Stimulated activated effector memory CD8-positive, alpha-beta T cell treated with anti-CD3 and anti-CD28 coated beads, Interleukin-12 subunit alpha, Interleukin-12 subunit beta, amount 100 ng/mL, for 72 hours (primary cell): ENCODE data around the gene RBM38.
"Not testable (repeated sequence)": the region's sequence is repeated elsewhere in the genome, so short reads cannot be mapped to it uniquely, and the experiment has no call there.

Source experiments
- ATAC-seq: fragments of 150-1000 bp; cut with Tn5 transposase; 2 replicates; pipeline ENCODE4 v1.10.0; 2021
- DNase-seq, 2 donors: peaks; one replicate each; pipeline ENCODE4 v3.0.0; 2021 to 2022; ENCODE audit warnings: low spot score in 2 of 2
- H3K27ac Mint-ChIP-seq: one replicate; pipeline ENCODE4 v1.8.0; 2022; ENCODE audit warnings: mild to moderate bottlenecking, mixed read lengths
- H3K36me3 Mint-ChIP-seq: one replicate; pipeline ENCODE4 v1.8.0; 2022; ENCODE audit warnings: mild to moderate bottlenecking, mixed read lengths
- H3K4me1 Mint-ChIP-seq: one replicate; pipeline ENCODE4 v1.8.0; 2022; ENCODE audit warnings: mixed read lengths
- H3K4me3 Mint-ChIP-seq: one replicate; pipeline ENCODE4 v1.8.0; 2022; ENCODE audit warnings: mild to moderate bottlenecking, mixed read lengths
- H3K9me3 Mint-ChIP-seq: one replicate; pipeline ENCODE4 v1.8.0; 2022; ENCODE audit warnings: mixed read lengths

The RBM38 gene

GRCh38 chr20:57426271-57426689, 35.1 kb downstream of the RBM38 start:
- no peaks in the 10 kb centered on the region for H3K9me3 Mint-ChIP-seq
- no peak overlapping the region for H3K27ac Mint-ChIP-seq
- H3K4me3 Mint-ChIP-seq = no peak overlapping the region
- DNase-seq = no peak
- H3K36me3 Mint-ChIP-seq = peaks cover 4% of the 10 kb centered on the region
- no peak for ATAC-seq
- peaks cover 40% of the 10 kb centered on the region for H3K4me1 Mint-ChIP-seq

- DNase-seq (no peak), ATAC-seq (no peak)
- H3K9me3 Mint-ChIP-seq = no peaks in the 10 kb centered on the region
- no peak overlapping the region for H3K27ac Mint-ChIP-seq
- H3K4me3 Mint-ChIP-seq = no peak overlapping the region
- peaks cover 3% of the 10 kb centered on the region for H3K36me3 Mint-ChIP-seq
- H3K4me1 Mint-ChIP-seq = peaks cover 45% of the 10 kb centered on the region
Observed at GRCh38 chr20:57426831-57427230, 35.6 kb downstream of the RBM38 start.

GRCh38 chr20:57428324-57429158, 37.3 kb downstream of the RBM38 start:
- peaks cover 63% of the 10 kb centered on the region for H3K4me1 Mint-ChIP-seq
- H3K9me3 Mint-ChIP-seq = no peaks in the 10 kb centered on the region
- H3K4me3 Mint-ChIP-seq = no peak overlapping the region

GRCh38 chr20:57429159-57429496, 37.9 kb downstream of the RBM38 start:
- DNase-seq (no peak), ATAC-seq (no peak)
- Mint-ChIP-seq H3K36me3 (no peaks in the 10 kb centered on the region), H3K27ac (no peak overlapping the region), H3K4me3 (no peak overlapping the region), H3K9me3 (no peaks in the 10 kb centered on the region), H3K4me1 (peaks cover 68% of the 10 kb centered on the region)

More at GRCh38 chr20:57428324-57429158, 37.3 kb downstream of the RBM38 start:
- DNase-seq (no peak), ATAC-seq (no peak)
- Mint-ChIP-seq H3K27ac (no peak overlapping the region), H3K36me3 (no peaks in the 10 kb centered on the region)

- ATAC-seq = no peak
- Mint-ChIP-seq H3K36me3 (no peaks in the 10 kb centered on the region), H3K4me1 (peaks cover 74% of the 10 kb centered on the region), H3K9me3 (no peaks in the 10 kb centered on the region), H3K27ac (peak overlapping the region; percentile 4), H3K4me3 (no peak overlapping the region)
- no peak for DNase-seq
Observed at GRCh38 chr20:57429580-57430200, 38.5 kb downstream of the RBM38 start.

GRCh38 chr20:57430201-57430596, 39.0 kb downstream of the RBM38 start:
- H3K4me1 Mint-ChIP-seq = peaks cover 75% of the 10 kb centered on the region
- H3K36me3 Mint-ChIP-seq, DNase-seq, H3K4me3 Mint-ChIP-seq, ATAC-seq, H3K9me3 Mint-ChIP-seq: not testable (repeated sequence)
- H3K27ac Mint-ChIP-seq = peak overlapping the region; percentile 4

DNA sequence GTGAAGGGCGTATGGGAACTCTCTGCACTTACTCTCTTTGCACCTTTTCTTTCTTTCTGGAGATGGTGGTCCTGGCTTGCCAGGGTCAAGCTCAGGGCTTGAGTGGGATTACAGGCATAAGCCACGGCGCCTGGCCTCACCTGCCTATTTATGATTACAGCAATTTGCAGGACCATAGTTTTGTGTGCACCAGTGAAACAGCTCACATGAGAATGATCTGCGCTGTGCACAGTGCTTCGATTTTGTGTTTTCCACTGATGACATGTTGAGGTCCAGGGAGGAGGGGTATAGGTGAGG, 40.3 kb downstream of the RBM38 start:
- H3K4me3 Mint-ChIP-seq = no peak overlapping the region
- no peaks in the 10 kb centered on the region for H3K36me3 Mint-ChIP-seq
- ATAC-seq (no peak), DNase-seq (no peak)
- H3K4me1 Mint-ChIP-seq = peaks cover 72% of the 10 kb centered on the region
- H3K9me3 Mint-ChIP-seq = no peaks in the 10 kb centered on the region
- no peak overlapping the region for H3K27ac Mint-ChIP-seq

- peaks cover 64% of the 10 kb centered on the region for H3K4me1 Mint-ChIP-seq
- DNase-seq (no peak), ATAC-seq (no peak)
- H3K36me3 Mint-ChIP-seq = no peaks in the 10 kb centered on the region
- H3K4me3 Mint-ChIP-seq = peak overlapping the region; percentile 62
- H3K9me3 Mint-ChIP-seq = no peaks in the 10 kb centered on the region
- peak overlapping the region; percentile 94 for H3K27ac Mint-ChIP-seq
Observed at GRCh38 chr20:57432480-57432861, 41.3 kb downstream of the RBM38 start.

- Mint-ChIP-seq H3K27ac (peak overlapping the region; percentile 94), H3K36me3 (no peaks in the 10 kb centered on the region), H3K9me3 (no peaks in the 10 kb centered on the region), H3K4me3 (peak overlapping the region; percentile 62), H3K4me1 (peaks cover 63% of the 10 kb centered on the region)
- ATAC-seq (peak; percentile 91), DNase-seq (peak; percentile 44 to 73)
Observed at GRCh38 chr20:57432862-57433491, 41.8 kb downstream of the RBM38 start.

- ATAC-seq (peak; percentile 88), DNase-seq (peak; percentile 24 to 53)
- Mint-ChIP-seq H3K4me1 (peaks cover 63% of the 10 kb centered on the region), H3K27ac (peak overlapping the region; percentile 94), H3K9me3 (no peaks in the 10 kb centered on the region), H3K36me3 (no peaks in the 10 kb centered on the region), H3K4me3 (peak overlapping the region; percentile 62)
Observed at GRCh38 chr20:57433657-57434389, 42.6 kb downstream of the RBM38 start.

DNA sequence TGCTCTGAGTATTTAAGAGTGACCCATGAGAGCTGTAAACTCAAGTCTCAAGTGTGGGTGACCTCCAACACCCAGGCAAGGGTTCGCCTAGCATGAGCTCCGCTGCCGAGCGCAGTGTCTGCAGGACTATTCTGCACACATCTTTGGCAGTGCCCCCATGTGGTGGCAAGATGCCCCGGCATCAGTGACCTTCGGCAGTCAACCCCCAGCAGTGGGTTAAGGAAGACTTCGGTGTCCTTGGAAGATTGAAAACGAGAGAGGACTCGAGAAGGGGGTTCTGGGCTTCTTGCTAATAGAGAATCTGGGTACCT, 43.1 kb downstream of the RBM38 start:
- no peak for ATAC-seq
- H3K4me3 Mint-ChIP-seq = no peak overlapping the region
- H3K9me3 Mint-ChIP-seq = no peaks in the 10 kb centered on the region
- no peak for DNase-seq
- no peaks in the 10 kb centered on the region for H3K36me3 Mint-ChIP-seq
- H3K27ac Mint-ChIP-seq = no peak overlapping the region
- peaks cover 63% of the 10 kb centered on the region for H3K4me1 Mint-ChIP-seq

DNA sequence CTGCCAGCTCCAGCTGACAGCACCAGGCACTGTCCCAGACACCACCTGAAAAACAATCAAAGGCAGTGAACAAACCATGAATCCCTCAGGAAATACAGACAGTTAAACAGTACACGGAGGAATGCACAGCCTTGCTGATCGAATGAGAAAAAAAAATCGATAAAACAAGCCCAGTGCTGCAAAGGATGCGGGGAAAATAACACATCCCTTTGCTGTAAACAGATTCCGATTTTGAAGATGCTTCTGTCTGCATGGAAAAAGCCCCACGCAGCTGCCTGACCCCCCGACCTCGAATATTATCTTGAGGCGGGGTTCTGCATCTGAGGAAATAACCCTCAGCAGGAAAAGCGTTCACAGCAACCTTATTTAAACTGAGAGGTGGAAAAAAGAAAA, 43.9 kb downstream of the RBM38 start:
- Mint-ChIP-seq H3K4me3 (no peak overlapping the region), H3K9me3 (no peaks in the 10 kb centered on the region), H3K4me1 (peaks cover 59% of the 10 kb centered on the region), H3K36me3 (no peaks in the 10 kb centered on the region), H3K27ac (no peak overlapping the region)
- DNase-seq = no peak
- ATAC-seq = no peak

GRCh38 chr20:57435498-57436222, 44.5 kb downstream of the RBM38 start:
- no peak for DNase-seq
- H3K36me3 Mint-ChIP-seq = no peaks in the 10 kb centered on the region
- H3K9me3 Mint-ChIP-seq = no peaks in the 10 kb centered on the region
- no peak for ATAC-seq
- H3K4me3 Mint-ChIP-seq = no peak overlapping the region
- peak overlapping the region; percentile 58 for H3K27ac Mint-ChIP-seq
- peaks cover 60% of the 10 kb centered on the region for H3K4me1 Mint-ChIP-seq

- Mint-ChIP-seq H3K4me3 (no peak overlapping the region), H3K9me3 (no peaks in the 10 kb centered on the region), H3K27ac (peak overlapping the region; percentile 58), H3K4me1 (peaks cover 60% of the 10 kb centered on the region), H3K36me3 (no peaks in the 10 kb centered on the region)
- DNase-seq (no peak), ATAC-seq (no peak)
Observed at GRCh38 chr20:57436223-57436545, 45.0 kb downstream of the RBM38 start.

GRCh38 chr20:57437267-57437666, 46.1 kb downstream of the RBM38 start:
- Mint-ChIP-seq H3K9me3 (no peaks in the 10 kb centered on the region), H3K36me3 (no peaks in the 10 kb centered on the region), H3K27ac (peak overlapping the region; percentile 66), H3K4me3 (no peak overlapping the region), H3K4me1 (peaks cover 50% of the 10 kb centered on the region)
- DNase-seq (no peak), ATAC-seq (no peak)
